HEK293 (cell line): Measurements from ENCODE around the gene MCFD2.

Experiments used
- CTCF ChIA-PET: fragments of 350-600 bp; formaldehyde crosslinking; extraction: SDS; loops from one replicate; lab custom pipeline; 2021; ENCODE audit warnings: antibody characterized with exemption; lab: Yijun Ruan, JAX
- POLR2A ChIA-PET: fragments of 300-600 bp; formaldehyde crosslinking; extraction: SDS; loops from one replicate; lab custom pipeline; 2020; ENCODE audit warnings: antibody characterized with exemption, inconsistent platforms; lab: Yijun Ruan, JAX
- H3K27ac ChIP-seq: fragments of 200-500 bp; sonication (Bioruptor generic); 2 replicates; pipeline ENCODE4 v1.5.1; 2014; ENCODE audit warnings: low read depth, low read length, control low read depth, inconsistent platforms; ENCODE audit errors: extremely low read depth
- H3K36me3 ChIP-seq, 2 experiments: fragments of 200-500 bp in 1 of 2; sonication (Bioruptor generic) in 1 of 2; 1 replicate in 1 of 2; 2 replicates in 1 of 2; pipeline ENCODE4 v1.5.1; 2014 to 2017; ENCODE audit warnings: inconsistent platforms in 2 of 2, low read length in 2 of 2; ENCODE audit not compliant: control insufficient read depth in 2 of 2, insufficient read depth in 1 of 2
- H3K4me1 ChIP-seq: fragments of 200-500 bp; sonication (Bioruptor generic); 2 replicates; pipeline ENCODE4 v1.5.1; 2014; ENCODE audit warnings: mild to moderate bottlenecking, low read length, inconsistent platforms; ENCODE audit not compliant: control insufficient read depth, insufficient read depth
- H3K4me3 ChIP-seq: 2 replicates; pipeline ENCODE4 v1.5.1; 2011; ENCODE audit warnings: low read depth, mild to moderate bottlenecking, control low read depth, low read length, moderate library complexity
- H3K9me3 ChIP-seq: fragments of 200-500 bp; sonication (Bioruptor generic); 2 replicates; pipeline ENCODE4 v1.5.1; 2014; ENCODE audit warnings: low read depth, low read length, inconsistent platforms; ENCODE audit not compliant: control insufficient read depth, insufficient read depth
- GLIS2 ChIP-seq: fragments of 450-650 bp; formaldehyde crosslinking; IDR thresholded peaks from 2 replicates; pipeline ENCODE4 v1.5.1; 2016; ENCODE audit warnings: missing biosample characterization, missing genetic modification characterization
- IKZF3 ChIP-seq: fragments of 450-650 bp; IDR thresholded peaks from 2 replicates; pipeline ENCODE4 v1.5.0; 2018; ENCODE audit warnings: missing biosample characterization, mild to moderate bottlenecking, missing genetic modification characterization, moderate library complexity
- KLF10 ChIP-seq: fragments of 450-650 bp; IDR thresholded peaks from 2 replicates; pipeline ENCODE4 v1.5.1; 2018; ENCODE audit warnings: missing biosample characterization, mild to moderate bottlenecking, missing genetic modification characterization
- MYNN ChIP-seq: fragments of 450-650 bp; formaldehyde crosslinking; IDR thresholded peaks from 2 replicates; pipeline ENCODE4 v1.5.1; 2016; ENCODE audit warnings: missing biosample characterization, missing genetic modification characterization, borderline replicate concordance
- PATZ1 ChIP-seq: fragments of 450-650 bp; formaldehyde crosslinking; IDR thresholded peaks from 2 replicates; pipeline ENCODE4 v1.5.1; 2016; ENCODE audit warnings: missing biosample characterization, missing genetic modification characterization
- PRDM1 ChIP-seq: fragments of 450-650 bp; formaldehyde crosslinking; IDR thresholded peaks from 2 replicates; pipeline ENCODE4; 2016; ENCODE audit warnings: missing biosample characterization, missing genetic modification characterization
- SP3 ChIP-seq: fragments of 450-650 bp; formaldehyde crosslinking; IDR thresholded peaks from 2 replicates; pipeline ENCODE4 v1.5.1; 2016; ENCODE audit warnings: missing biosample characterization, missing genetic modification characterization
- SP7 ChIP-seq: fragments of 450-650 bp; formaldehyde crosslinking; IDR thresholded peaks from 2 replicates; pipeline ENCODE4 v1.5.1; 2016; ENCODE audit warnings: missing biosample characterization, missing genetic modification characterization
- TCF7L2 ChIP-seq: IDR thresholded peaks from 2 replicates; pipeline ENCODE4 v1.6.1; 2011; ENCODE audit warnings: low read depth, mild to moderate bottlenecking, inconsistent platforms, low read length, moderate library complexity, borderline replicate concordance
- ZBTB17 ChIP-seq: fragments of 450-650 bp; formaldehyde crosslinking; IDR thresholded peaks from 2 replicates; pipeline ENCODE4 v1.5.1; 2016; ENCODE audit warnings: missing biosample characterization, missing genetic modification characterization
- ZBTB21 ChIP-seq: fragments of 450-650 bp; formaldehyde crosslinking; IDR thresholded peaks from 2 replicates; pipeline ENCODE4 v1.5.1; 2017; ENCODE audit warnings: missing biosample characterization, missing genetic modification characterization
- ZBTB26 ChIP-seq: fragments of 450-650 bp; formaldehyde crosslinking; optimal IDR thresholded peaks from 2 replicates; pipeline ENCODE3; 2016; ENCODE audit warnings: missing biosample characterization, mild to moderate bottlenecking, missing genetic modification characterization
- ZBTB8A ChIP-seq: fragments of 450-650 bp; formaldehyde crosslinking; IDR thresholded peaks from 2 replicates; pipeline ENCODE4 v1.5.1; 2016; ENCODE audit warnings: missing biosample characterization, missing genetic modification characterization
- ZIC2 ChIP-seq: fragments of 450-650 bp; formaldehyde crosslinking; IDR thresholded peaks from 2 replicates; pipeline ENCODE4 v1.5.1; 2016; ENCODE audit warnings: missing biosample characterization, missing genetic modification characterization
- ZNF341 ChIP-seq: fragments of 450-650 bp; formaldehyde crosslinking; IDR thresholded peaks from 2 replicates; pipeline ENCODE4; 2016; ENCODE audit warnings: low read depth, missing biosample characterization, missing genetic modification characterization
- ZNF391 ChIP-seq: fragments of 450-650 bp; formaldehyde crosslinking; IDR thresholded peaks from 2 replicates; pipeline ENCODE4 v1.5.1; 2016; ENCODE audit warnings: low read depth, missing biosample characterization, missing genetic modification characterization, borderline replicate concordance
- ZNF600 ChIP-seq: fragments of 450-650 bp; formaldehyde crosslinking; IDR thresholded peaks from 2 replicates; pipeline ENCODE4 v1.5.1; 2016; ENCODE audit warnings: missing biosample characterization, missing genetic modification characterization
- ZNF629 ChIP-seq: fragments of 450-650 bp; formaldehyde crosslinking; IDR thresholded peaks from 2 replicates; pipeline ENCODE4 v1.5.1; 2017; ENCODE audit warnings: missing biosample characterization, missing genetic modification characterization
- ZNF658 ChIP-seq: fragments of 450-650 bp; formaldehyde crosslinking; IDR thresholded peaks from 2 replicates; pipeline ENCODE4; 2016; ENCODE audit warnings: missing biosample characterization, missing genetic modification characterization
- ZNF677 ChIP-seq: fragments of 450-650 bp; IDR thresholded peaks from 2 replicates; pipeline ENCODE4 v1.5.0; 2018; ENCODE audit warnings: missing biosample characterization, mild to moderate bottlenecking, missing genetic modification characterization, moderate library complexity
- ZXDB ChIP-seq: fragments of 450-650 bp; formaldehyde crosslinking; IDR thresholded peaks from 2 replicates; pipeline ENCODE4 v1.5.1; 2016; ENCODE audit warnings: missing biosample characterization, missing genetic modification characterization
- TF ChIP-seq, protein P1 (sequence below): fragments of 450-650 bp; formaldehyde crosslinking; conservative IDR thresholded peaks from 2 replicates; pipeline ENCODE4 v1.5.1; 2016; ENCODE audit warnings: low read depth, missing biosample characterization, missing genetic modification characterization
- TF ChIP-seq, protein P2 (sequence below): fragments of 450-650 bp; formaldehyde crosslinking; IDR thresholded peaks from 2 replicates; pipeline ENCODE4 v1.5.1; 2016; ENCODE audit warnings: missing biosample characterization, missing genetic modification characterization, borderline replicate concordance

The MCFD2 gene

DNA sequence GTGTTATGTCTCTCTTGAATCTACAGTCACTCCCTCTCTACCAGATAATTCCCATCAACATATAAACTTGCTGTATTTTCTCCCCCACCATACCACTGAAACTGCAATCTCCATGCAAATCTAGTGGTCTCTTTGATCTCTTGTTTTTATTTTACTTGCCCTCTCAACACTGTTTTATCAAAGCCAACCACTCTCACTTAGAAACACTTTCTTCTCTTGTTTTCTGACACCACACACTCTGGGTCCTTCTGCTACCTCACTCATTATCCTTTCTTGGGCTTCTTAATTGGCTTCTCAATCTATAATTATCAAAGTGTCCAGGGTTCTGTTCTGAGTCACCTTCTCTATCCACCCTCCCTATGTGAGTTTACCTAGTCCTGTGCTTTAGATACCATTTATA lies 2.0 kb upstream of the MCFD2 start:
- TF ChIP-seq PATZ1 (no peak), SP7 (tag by site-specific recombination) (peak; percentile 23; the same call in 1 of the 2 replicates), PRDM1 (tag by site-specific recombination) (0 out of 2 replicates have a peak, but pooled peaks have one; percentile 59)
- Histone ChIP-seq H3K4me3 (no peak overlapping the region), H3K27ac (no peak overlapping the region), H3K4me1 (peaks cover 4% of the 10 kb centered on the region), H3K9me3 (no peaks in the 10 kb centered on the region), H3K36me3 (peaks cover 0 to 12% of the 10 kb centered on the region in 2 experiments; a peak in 1 of 3 replicates)
- CTCF ChIA-PET: interaction anchor here (0.7 to 4.5 kb wide), 10 partner anchors 8 to 850 kb away, joined by 3 to 29 read pairs (median 6); no protein-coding TSS in a partner anchor
- POLR2A ChIA-PET: interaction anchor here (0.5 kb wide), 1 partner anchor 866 kb away, joined by 5 read pairs; no protein-coding TSS in a partner anchor

GRCh38 chr2:46915811-46916630 lies 415 bp upstream of the MCFD2 start:
- peak overlapping the region; percentile 87 for H3K27ac ChIP-seq
- ChIA-PET CTCF (interaction anchor here (0.6 to 4.5 kb wide), 4 partner anchors 12 to 407 kb away, joined by 4 to 21 read pairs (median 15); no protein-coding TSS in a partner anchor), POLR2A (interaction anchor here (0.5 to 0.8 kb wide), 2 partner anchors 15 to 767 kb away, joined by 3 to 4 read pairs; no protein-coding TSS in a partner anchor)
- H3K4me1 ChIP-seq: peaks cover 4% of the 10 kb centered on the region
- peak overlapping the region; percentile 95 for H3K4me3 ChIP-seq
- peaks cover 12 to 19% of the 10 kb centered on the region in 2 experiments; a peak in 2 of 3 replicates for H3K36me3 ChIP-seq
- no peaks in the 10 kb centered on the region for H3K9me3 ChIP-seq
- peak; percentile 57; the same call in 1 of the 2 replicates for TF ChIP-seq ZNF341 (tag by site-specific recombination)
- TF ChIP-seq KLF10 (tag by site-specific recombination): peak; percentile 68; the same call in 1 of the 2 replicates
- TF ChIP-seq ZBTB8A (tag by site-specific recombination): peak; percentile 94
- peak; percentile 30; the same call in 1 of the 2 replicates for TF ChIP-seq ZBTB21 (tag by site-specific recombination)
- TF ChIP-seq ZXDB (tag by site-specific recombination): peak; percentile 83
- peak; percentile 84 for TF ChIP-seq ZNF629 (tag by site-specific recombination)
- TF ChIP-seq, protein P1, sequence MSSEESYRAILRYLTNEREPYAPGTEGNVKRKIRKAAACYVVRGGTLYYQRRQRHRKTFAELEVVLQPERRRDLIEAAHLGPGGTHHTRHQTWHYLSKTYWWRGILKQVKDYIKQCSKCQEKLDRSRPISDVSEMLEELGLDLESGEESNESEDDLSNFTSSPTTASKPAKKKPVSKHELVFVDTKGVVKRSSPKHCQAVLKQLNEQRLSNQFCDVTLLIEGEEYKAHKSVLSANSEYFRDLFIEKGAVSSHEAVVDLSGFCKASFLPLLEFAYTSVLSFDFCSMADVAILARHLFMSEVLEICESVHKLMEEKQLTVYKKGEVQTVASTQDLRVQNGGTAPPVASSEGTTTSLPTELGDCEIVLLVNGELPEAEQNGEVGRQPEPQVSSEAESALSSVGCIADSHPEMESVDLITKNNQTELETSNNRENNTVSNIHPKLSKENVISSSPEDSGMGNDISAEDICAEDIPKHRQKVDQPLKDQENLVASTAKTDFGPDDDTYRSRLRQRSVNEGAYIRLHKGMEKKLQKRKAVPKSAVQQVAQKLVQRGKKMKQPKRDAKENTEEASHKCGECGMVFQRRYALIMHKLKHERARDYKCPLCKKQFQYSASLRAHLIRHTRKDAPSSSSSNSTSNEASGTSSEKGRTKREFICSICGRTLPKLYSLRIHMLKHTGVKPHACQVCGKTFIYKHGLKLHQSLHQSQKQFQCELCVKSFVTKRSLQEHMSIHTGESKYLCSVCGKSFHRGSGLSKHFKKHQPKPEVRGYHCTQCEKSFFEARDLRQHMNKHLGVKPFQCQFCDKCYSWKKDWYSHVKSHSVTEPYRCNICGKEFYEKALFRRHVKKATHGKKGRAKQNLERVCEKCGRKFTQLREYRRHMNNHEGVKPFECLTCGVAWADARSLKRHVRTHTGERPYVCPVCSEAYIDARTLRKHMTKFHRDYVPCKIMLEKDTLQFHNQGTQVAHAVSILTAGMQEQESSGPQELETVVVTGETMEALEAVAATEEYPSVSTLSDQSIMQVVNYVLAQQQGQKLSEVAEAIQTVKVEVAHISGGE (tag by site-specific recombination): peak; percentile 77
- TF ChIP-seq ZNF658 (tag by site-specific recombination): no peak
- TF ChIP-seq, protein P2, sequence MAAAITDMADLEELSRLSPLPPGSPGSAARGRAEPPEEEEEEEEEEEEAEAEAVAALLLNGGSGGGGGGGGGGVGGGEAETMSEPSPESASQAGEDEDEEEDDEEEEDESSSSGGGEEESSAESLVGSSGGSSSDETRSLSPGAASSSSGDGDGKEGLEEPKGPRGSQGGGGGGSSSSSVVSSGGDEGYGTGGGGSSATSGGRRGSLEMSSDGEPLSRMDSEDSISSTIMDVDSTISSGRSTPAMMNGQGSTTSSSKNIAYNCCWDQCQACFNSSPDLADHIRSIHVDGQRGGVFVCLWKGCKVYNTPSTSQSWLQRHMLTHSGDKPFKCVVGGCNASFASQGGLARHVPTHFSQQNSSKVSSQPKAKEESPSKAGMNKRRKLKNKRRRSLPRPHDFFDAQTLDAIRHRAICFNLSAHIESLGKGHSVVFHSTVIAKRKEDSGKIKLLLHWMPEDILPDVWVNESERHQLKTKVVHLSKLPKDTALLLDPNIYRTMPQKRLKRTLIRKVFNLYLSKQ: no peak
- peak; percentile 81 for TF ChIP-seq ZBTB17 (tag by site-specific recombination)
- TF ChIP-seq TCF7L2: no peak
- no peak for TF ChIP-seq ZNF600 (tag by site-specific recombination)
- no peak for TF ChIP-seq ZNF677
- TF ChIP-seq ZNF391: peak; percentile 11; the same call in 1 of the 2 replicates
- peak; percentile 69 for TF ChIP-seq IKZF3 (tag by site-specific recombination)
- TF ChIP-seq SP3 (tag by site-specific recombination): peak; percentile 70
- TF ChIP-seq ZBTB26 (tag by site-specific recombination): peak; percentile 56
- TF ChIP-seq MYNN (tag by site-specific recombination): peak; percentile 45; the same call in 1 of the 2 replicates
- peak; percentile 14 for TF ChIP-seq ZIC2 (tag by site-specific recombination)
- peak; percentile 51 for TF ChIP-seq GLIS2 (tag by site-specific recombination)
